ENCODE measurements around the gene DMRTA1.

Gene DMRTA1

DNA sequence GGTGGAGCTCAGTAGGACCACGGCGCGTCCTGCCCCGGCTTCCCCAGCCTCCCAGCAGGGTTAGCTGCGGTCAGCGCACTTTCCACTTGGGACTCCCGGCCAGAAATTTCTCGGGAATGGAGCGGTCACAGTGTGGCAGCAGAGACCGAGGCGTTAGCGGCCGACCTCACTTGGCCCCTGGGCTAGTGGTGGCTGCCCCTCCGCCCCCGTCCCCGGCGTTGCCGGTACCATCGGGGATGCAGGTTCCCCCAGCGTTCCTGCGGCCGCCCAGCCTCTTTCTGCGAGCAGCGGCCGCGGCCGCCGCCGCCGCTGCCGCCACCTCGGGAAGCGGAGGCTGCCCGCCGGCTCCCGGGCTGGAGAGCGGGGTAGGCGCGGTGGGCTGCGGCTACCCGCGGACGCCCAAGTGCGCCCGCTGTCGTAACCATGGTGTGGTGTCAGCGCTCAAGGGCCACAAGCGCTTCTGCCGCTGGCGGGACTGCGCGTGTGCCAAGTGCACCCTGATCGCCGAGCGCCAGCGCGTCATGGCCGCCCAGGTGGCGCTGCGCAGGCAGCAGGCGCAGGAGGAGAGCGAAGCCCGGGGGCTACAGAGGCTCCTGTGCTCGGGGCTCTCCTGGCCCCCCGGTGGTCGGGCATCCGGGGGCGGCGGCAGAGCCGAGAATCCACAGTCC, 460 bp downstream of the DMRTA1 start:
- peak; percentile 6 for DNase-seq (ENCODE audit: low read depth)
- H3K4me3 ChIP-seq (ENCODE audit: low read depth, low read length): no peak overlapping the region
- no peak for TF ChIP-seq CTCF (IDR thresholded peaks at IDR 0.05; ENCODE audit: insufficient read depth, low read depth, low read length, missing control alignments)

DNA sequence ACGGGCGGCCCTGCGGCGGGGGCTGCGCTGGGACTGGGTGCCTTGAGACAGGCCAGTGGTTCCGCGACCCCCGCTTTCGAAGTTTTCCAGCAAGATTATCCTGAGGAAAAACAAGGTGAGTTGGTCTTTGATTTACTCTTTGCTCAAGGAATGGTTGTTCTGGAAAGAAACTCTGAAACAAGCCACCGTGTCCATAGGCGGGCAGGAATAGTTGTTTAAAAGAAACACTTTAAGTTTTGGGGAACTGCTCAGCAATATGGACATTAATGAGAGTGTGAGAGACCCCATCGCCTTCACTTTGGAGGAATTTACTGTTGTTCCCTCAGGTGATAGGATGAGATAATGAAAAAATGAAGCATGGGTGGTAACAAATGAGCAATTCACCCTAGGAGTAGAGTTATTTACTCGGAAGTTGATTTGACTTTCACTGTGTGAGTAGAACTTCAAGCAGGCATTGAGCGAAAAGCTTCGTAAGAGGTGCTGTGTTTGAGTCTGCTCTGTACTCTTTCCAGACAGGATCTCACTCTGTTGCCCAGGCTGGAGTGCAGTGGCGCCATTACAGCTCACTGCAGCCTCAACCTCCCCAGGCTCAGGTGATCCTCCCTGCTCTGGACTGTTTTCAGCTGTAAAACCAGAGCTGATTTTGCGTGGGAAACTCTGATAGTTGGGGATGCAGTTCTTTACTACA, 1.1 kb downstream of the DMRTA1 start:
- no peak for DNase-seq (ENCODE audit: low read depth)
- TF ChIP-seq CTCF (IDR thresholded peaks at IDR 0.05; ENCODE audit: insufficient read depth, low read depth, low read length, missing control alignments): no peak
- H3K4me3 ChIP-seq (ENCODE audit: low read depth, low read length): no peak overlapping the region

GRCh38 chr9:22449719-22450118, 3.1 kb downstream of the DMRTA1 start:
- no peak for TF ChIP-seq CTCF (IDR thresholded peaks at IDR 0.05; ENCODE audit: insufficient read depth, low read depth, low read length, missing control alignments)
- DNase-seq (ENCODE audit: low read depth): no peak
- no peak overlapping the region for H3K4me3 ChIP-seq (ENCODE audit: low read depth, low read length)

DNA sequence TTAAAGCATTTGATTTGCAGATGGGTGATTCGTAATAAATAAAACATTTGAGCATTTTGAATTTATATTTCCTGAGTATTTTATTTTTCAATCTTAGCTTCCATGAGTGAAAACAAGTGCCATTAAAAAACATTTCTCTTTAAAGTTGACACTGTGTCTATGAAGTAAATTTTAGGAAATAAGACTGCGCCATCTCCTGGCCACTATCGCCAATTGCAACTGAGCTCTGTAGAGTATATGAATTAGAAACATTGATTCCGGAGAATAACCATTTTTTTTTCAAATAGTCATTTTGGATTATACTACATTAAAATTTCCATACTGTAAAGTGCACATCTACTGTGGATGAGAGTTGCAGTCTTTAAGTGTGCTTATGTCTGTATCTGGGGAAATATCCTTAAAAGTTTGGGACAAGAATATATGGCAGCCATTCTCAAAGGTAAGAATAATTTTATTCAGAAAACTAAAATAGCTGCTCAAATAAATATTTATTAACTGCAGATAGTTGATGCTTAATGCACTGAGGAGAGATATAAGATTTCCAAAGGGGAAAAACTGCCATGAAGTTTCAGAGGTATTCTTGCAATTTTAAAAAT, 5.9 kb downstream of the DMRTA1 start:
- peak; percentile 60 for TF ChIP-seq CTCF (IDR thresholded peaks at IDR 0.05; ENCODE audit: insufficient read depth, low read depth, low read length, missing control alignments)
- DNase-seq (ENCODE audit: low read depth): peak; percentile 41
- H3K4me3 ChIP-seq (ENCODE audit: low read depth, low read length): no peak overlapping the region

DNA sequence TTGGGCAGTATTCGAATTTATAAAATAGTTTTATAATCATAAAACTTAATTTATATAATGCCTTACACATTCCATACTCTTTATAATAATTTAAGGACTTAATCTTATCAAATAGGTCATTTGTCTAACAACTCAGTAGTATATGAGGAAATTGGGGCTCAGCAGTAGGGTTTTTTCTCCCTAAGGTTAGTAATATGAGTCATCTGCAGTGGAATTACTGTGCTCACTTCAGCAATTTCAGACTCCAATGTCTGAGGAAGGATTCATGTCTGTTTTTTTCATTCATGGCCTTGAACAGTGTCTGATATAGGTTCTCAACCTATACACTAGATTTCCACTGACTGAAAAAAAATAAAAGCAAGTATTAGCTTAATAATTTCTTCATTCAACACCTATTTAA, 7.4 kb downstream of the DMRTA1 start:
- no peak overlapping the region for H3K4me3 ChIP-seq (ENCODE audit: low read depth, low read length)
- no peak for DNase-seq (ENCODE audit: low read depth)
- TF ChIP-seq CTCF (IDR thresholded peaks at IDR 0.05; ENCODE audit: insufficient read depth, low read depth, low read length, missing control alignments): no peak

DNA sequence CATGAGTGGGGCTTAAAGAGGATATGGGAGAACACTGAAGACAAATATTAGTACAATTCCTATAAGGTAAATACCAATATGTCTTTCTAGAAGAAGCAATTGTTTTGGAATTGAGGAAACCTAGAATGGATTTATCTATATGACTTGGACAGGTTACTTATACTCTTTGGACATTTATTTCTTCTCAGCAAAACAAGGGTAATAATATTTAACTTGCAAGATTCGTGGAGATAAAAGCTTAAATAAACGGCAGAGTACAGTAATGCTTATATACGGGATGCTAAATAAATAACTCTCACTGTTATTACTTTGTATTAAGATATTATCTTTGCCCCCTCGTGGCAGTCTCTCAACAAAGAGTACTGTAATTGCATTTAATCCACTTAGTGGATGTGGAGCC, 8.6 kb downstream of the DMRTA1 start:
- H3K4me3 ChIP-seq (ENCODE audit: low read depth, low read length): no peak overlapping the region
- no peak for TF ChIP-seq CTCF (IDR thresholded peaks at IDR 0.05; ENCODE audit: insufficient read depth, low read depth, low read length, missing control alignments)
- DNase-seq (ENCODE audit: low read depth): no peak

Data from GM12865 (cell line).